B cell (primary cell): ENCODE measurements around the gene IQGAP1. TPM values are rescaled to one million over a fixed set of nuclear protein-coding genes. Genes with fewer than 3 reads are reported as not detected.

Source experiments
- ATAC-seq: fragments of 200-7000 bp; cut with Tn5 transposase; one replicate; pipeline ENCODE4 v1.10.0; 2021; ENCODE audit warnings: low read depth, mild to moderate bottlenecking, moderate number of reproducible peaks, moderate library complexity
- CTCF ChIA-PET: fragments of 350-600 bp; sonication (Branson Sonifier 250); formaldehyde crosslinking; loops from one replicate; lab custom pipeline; 2021; ENCODE audit warnings: antibody characterized with exemption, inconsistent platforms; lab: Charles Lee
- POLR2A ChIA-PET: fragments of 350-600 bp; sonication (Branson Sonifier 250); formaldehyde crosslinking; loops from one replicate; lab custom pipeline; 2021; ENCODE audit warnings: antibody characterized with exemption; lab: Charles Lee
- DNase-seq: peaks from one replicate; pipeline ENCODE4 v3.0.0; 2013
- H2AFZ ChIP-seq: 2 replicates; pipeline ENCODE4 v1.6.1; 2012; ENCODE audit warnings: mild to moderate bottlenecking, low read depth, low read length; ENCODE audit not compliant: insufficient read depth, poor library complexity, severe bottlenecking
- H3K27ac ChIP-seq, 2 donors: 1 replicate in 1 of 2; 2 replicates in 1 of 2; pipeline ENCODE4 v1.5.1; 2012 to 2013; ENCODE audit warnings: low read length in 2 of 2, mild to moderate bottlenecking in 2 of 2, moderate library complexity in 1 of 2
- H3K27me3 ChIP-seq, 4 experiments: fragments of 200-600 bp in 1 of 4; sonication (generic) in 1 of 4; replicated peaks in 1 of 4; 1 replicate in 2 of 4; 2 replicates in 2 of 4; pipeline versions ENCODE4 v1.6.1 to v1.7.0; 2013 to 2016; ENCODE audit warnings: low read length in 3 of 4, mild to moderate bottlenecking in 2 of 4, mixed read lengths in 1 of 4, moderate library complexity in 1 of 4; ENCODE audit not compliant: insufficient read depth in 4 of 4, control insufficient read depth in 3 of 4; ENCODE audit errors: control extremely low read depth in 1 of 4
- H3K36me3 ChIP-seq, 2 experiments: replicated peaks in 1 of 2; 1 replicate in 1 of 2; 2 replicates in 1 of 2; pipeline versions ENCODE4 v1.6.1 to v1.7.1; 2013; ENCODE audit warnings: low read length in 1 of 2; ENCODE audit not compliant: insufficient read depth in 2 of 2, control insufficient read depth in 1 of 2; ENCODE audit errors: control extremely low read depth in 1 of 2, extremely low read depth in 1 of 2
- H3K4me1 ChIP-seq, 2 donors: fragments of 200-600 bp in 1 of 2; sonication (generic) in 1 of 2; 1 replicate in 1 of 2; 2 replicates in 1 of 2; pipeline versions ENCODE4 v1.5.1 to v1.6.1; 2013 to 2017; ENCODE audit warnings: low read length in 2 of 2; ENCODE audit not compliant: control insufficient read depth in 2 of 2, insufficient read depth in 2 of 2
- H3K4me2 ChIP-seq: replicated peaks from 2 replicates; pipeline ENCODE3; 2012; ENCODE audit warnings: mild to moderate bottlenecking, low read depth, low read length; ENCODE audit not compliant: poor library complexity, severe bottlenecking
- H3K4me3 ChIP-seq, 5 experiments: fragments of 200-600 bp in 1 of 5; sonication (generic) in 1 of 5; 1 replicate in 3 of 5; 2 replicates in 2 of 5; pipeline versions ENCODE4 v1.5.1 to v1.7.0; 2011 to 2016; ENCODE audit warnings: low read length in 4 of 5, mild to moderate bottlenecking in 4 of 5, low read depth in 2 of 5, control low read depth in 1 of 5, moderate library complexity in 1 of 5; ENCODE audit not compliant: insufficient read depth in 1 of 5; ENCODE audit errors: control extremely low read depth in 1 of 5, extremely low read depth in 1 of 5
- H3K79me2 ChIP-seq: fragments of 200-600 bp; sonication (generic); one replicate; pipeline ENCODE4 v1.6.0; 2016; ENCODE audit warnings: low read length; ENCODE audit not compliant: control insufficient read depth, insufficient read depth
- H3K9ac ChIP-seq: fragments of 200-600 bp; sonication (generic); 2 replicates; pipeline ENCODE4 v1.6.1; 2017; ENCODE audit warnings: mild to moderate bottlenecking, low read length, moderate library complexity
- H3K9me3 ChIP-seq, 3 donors: one replicate each; pipeline versions ENCODE4 v1.6.1 to v1.7.1; 2013; ENCODE audit warnings: low read length in 2 of 3; ENCODE audit not compliant: control insufficient read depth in 2 of 3, insufficient read depth in 1 of 3; ENCODE audit errors: control extremely low read depth in 1 of 3
- H4K20me1 ChIP-seq: 2 replicates; pipeline ENCODE4 v1.6.0; 2012; ENCODE audit warnings: mild to moderate bottlenecking, low read length; ENCODE audit not compliant: insufficient read depth, control insufficient read depth, poor library complexity, severe bottlenecking
- H3K27ac Mint-ChIP-seq: one replicate; pipeline ENCODE4 v1.8.0; 2021; ENCODE audit warnings: mixed read lengths
- H3K27me3 Mint-ChIP-seq: one replicate; pipeline ENCODE4 v1.8.0; 2021; ENCODE audit warnings: mixed read lengths
- H3K4me1 Mint-ChIP-seq: one replicate; pipeline ENCODE4 v1.8.0; 2021; ENCODE audit warnings: mixed read lengths
- H3K4me3 Mint-ChIP-seq: one replicate; pipeline ENCODE4 v1.8.0; 2021; ENCODE audit warnings: mixed read lengths
- H3K9me3 Mint-ChIP-seq: one replicate; pipeline ENCODE4 v1.8.0; 2022; ENCODE audit warnings: mixed read lengths; ENCODE audit not compliant: insufficient read depth
- CTCF ChIP-seq: fragments of 200-600 bp; IDR thresholded peaks from one replicate; pipeline ENCODE4 v1.8.0; 2022; ENCODE audit warnings: antibody characterized with exemption, mild to moderate bottlenecking
- EZH2 ChIP-seq: IDR thresholded peaks from 2 replicates; pipeline ENCODE4 v1.6.1; 2012; ENCODE audit warnings: borderline replicate concordance, low read depth, mild to moderate bottlenecking, moderate library complexity, low read length; ENCODE audit not compliant: insufficient read depth, poor library complexity, severe bottlenecking
- WGBS: methylation state at CpG from one replicate; pipeline ENCODE4 v1.1.5; 2013; ENCODE audit warnings: missing lambda C conversion rate; ENCODE audit not compliant: insufficient coverage; 5-methylcytosine and 5-hydroxymethylcytosine counted together
- intact Hi-C: fragments of 100-400 bp; cut with micrococcal nuclease; formaldehyde crosslinking; loops from one replicate; pipeline ENCODE4 v1.10.0; 2022
- polyA plus RNA-seq: library from polyadenylated mRNA; depleted of rRNA; stranded (reverse); fragments of >200 nt; gene quantifications from 2 replicates; pipeline ENCODE4 v1.2.3, GENCODE V29; 2012
- total RNA-seq, 2 donors: library from RNA; stranded (reverse); fragments of 120-200 nt in 1 of 2; gene quantifications; 1 replicate in 1 of 2; 2 replicates in 1 of 2; pipeline versions ENCODE4 v1.2.3 to v1.2.4, GENCODE V29; 2013 to 2022

IQGAP1 gene
- total and polyA plus RNA-seq, 2 donors (not counting 1 experiment from before 2014, with no cell fraction given), result 49.7 to 216 TPM

- peaks cover 30 to 42% of the 10 kb centered on the region in 2 donors for H3K4me1 ChIP-seq
- H3K27ac Mint-ChIP-seq, result peak within 1 kb of the TSS; percentile 91
- H3K36me3 ChIP-seq, result no peaks in the 10 kb centered on the region
- peak within 1 kb of the TSS; percentile 42 to 78 for H3K27ac ChIP-seq
- peaks cover 32% of the 10 kb centered on the region for H4K20me1 ChIP-seq
- CTCF ChIA-PET, result interaction anchor here (0.9 to 2.2 kb wide), 12 partner anchors 9 to 373 kb away, joined by 3 to 7 read pairs (median 4); no protein-coding TSS in a partner anchor
- H3K4me3 ChIP-seq, result peak within 1 kb of the TSS; percentile 41 to 90 (median 67)
- peaks cover 40% of the 10 kb centered on the region for H3K4me1 Mint-ChIP-seq
- peak; percentile 85 for ATAC-seq
- no peaks in the 10 kb centered on the region for H3K27me3 ChIP-seq
- H3K79me2 ChIP-seq, result peaks cover 50% of the 10 kb centered on the region
- 1% methylated on average over 104 of the region's 104 CpGs for whole genome bisulfite sequencing
- POLR2A ChIA-PET, result interaction anchor here (0.6 to 2.0 kb wide), 5 partner anchors 32 to 89 kb away, joined by 3 to 10 read pairs (median 5); no protein-coding TSS in a partner anchor
- peak; percentile 83 for DNase-seq
- H3K27me3 Mint-ChIP-seq, result no peaks in the 10 kb centered on the region
- peak within 1 kb of the TSS; percentile 92 for H2AFZ ChIP-seq
- H3K9me3 Mint-ChIP-seq, result no peaks in the 10 kb centered on the region
- peak within 1 kb of the TSS; percentile 98 for H3K4me3 Mint-ChIP-seq
- H3K4me2 ChIP-seq, result peak within 1 kb of the TSS; percentile 94
- TF ChIP-seq EZH2, result no peak
- TF ChIP-seq CTCF, result no peak
- peak within 1 kb of the TSS; percentile 89 for H3K9ac ChIP-seq
- no peaks in the 10 kb centered on the region for H3K9me3 ChIP-seq
- intact Hi-C loops, result loop anchor here (2.0 to 5.0 kb wide), 2 partner anchors 33 to 65 kb away; no protein-coding TSS in a partner anchor
Observed at GRCh38 chr15:90529371-90530249, 141.6 kb downstream of the IQGAP1 start, which contains the start of gene CRTC3. Gene CRTC3, plus strand, starts transcription at chr15:90529923. Its CDS starts 149 bp downstream, at chr15:90530072.
